ENCODE results near the gene FOXL3.
"Not testable (repeated sequence)": the region's sequence is repeated elsewhere in the genome, so short reads cannot be mapped to it uniquely, and the experiment has no call there.

GRCh38 chr7:243580-243978 is 46.4 kb upstream of the FOXL3 start:
- TF ChIP-seq, protein P1, sequence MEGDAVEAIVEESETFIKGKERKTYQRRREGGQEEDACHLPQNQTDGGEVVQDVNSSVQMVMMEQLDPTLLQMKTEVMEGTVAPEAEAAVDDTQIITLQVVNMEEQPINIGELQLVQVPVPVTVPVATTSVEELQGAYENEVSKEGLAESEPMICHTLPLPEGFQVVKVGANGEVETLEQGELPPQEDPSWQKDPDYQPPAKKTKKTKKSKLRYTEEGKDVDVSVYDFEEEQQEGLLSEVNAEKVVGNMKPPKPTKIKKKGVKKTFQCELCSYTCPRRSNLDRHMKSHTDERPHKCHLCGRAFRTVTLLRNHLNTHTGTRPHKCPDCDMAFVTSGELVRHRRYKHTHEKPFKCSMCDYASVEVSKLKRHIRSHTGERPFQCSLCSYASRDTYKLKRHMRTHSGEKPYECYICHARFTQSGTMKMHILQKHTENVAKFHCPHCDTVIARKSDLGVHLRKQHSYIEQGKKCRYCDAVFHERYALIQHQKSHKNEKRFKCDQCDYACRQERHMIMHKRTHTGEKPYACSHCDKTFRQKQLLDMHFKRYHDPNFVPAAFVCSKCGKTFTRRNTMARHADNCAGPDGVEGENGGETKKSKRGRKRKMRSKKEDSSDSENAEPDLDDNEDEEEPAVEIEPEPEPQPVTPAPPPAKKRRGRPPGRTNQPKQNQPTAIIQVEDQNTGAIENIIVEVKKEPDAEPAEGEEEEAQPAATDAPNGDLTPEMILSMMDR (IDR thresholded peaks at IDR 0.05; ENCODE audit: poor library complexity): not testable (repeated sequence)
- not testable (repeated sequence) for TF ChIP-seq EZH2phosphoT487 (IDR thresholded peaks at IDR 0.05; ENCODE audit: low read depth, severe bottlenecking, unreplicated experiment); EZH2 (IDR thresholded peaks at IDR 0.05; ENCODE audit: borderline replicate concordance)

Measured in hepatocyte (in vitro differentiated cells).